HG02759 (cell line): Measurements from ENCODE around the gene TRAPPC2.
"Not testable (repeated sequence)": the region's sequence is repeated elsewhere in the genome, so short reads cannot be mapped to it uniquely, and the experiment has no call there.

Experiments
- ATAC-seq: cut with Tn5 transposase; IDR thresholded peaks from one replicate; pipeline ENCODE4 v1.9.1; 2021; ENCODE audit warnings: mild to moderate bottlenecking, moderate library complexity; ENCODE audit not compliant: unreplicated experiment

TRAPPC2 gene

GRCh38 chrX:13673016-13673415 is 61.4 kb downstream of the TRAPPC2 start:
- ATAC-seq: no peak

GRCh38 chrX:13670197-13670596 is 64.2 kb downstream of the TRAPPC2 start:
- ATAC-seq: no peak

GRCh38 chrX:13669755-13670154 is 64.7 kb downstream of the TRAPPC2 start:
- not testable (repeated sequence) for ATAC-seq

GRCh38 chrX:13669246-13669737 is 65.1 kb downstream of the TRAPPC2 start:
- ATAC-seq: peak; percentile 71

- no peak for ATAC-seq
Observed at GRCh38 chrX:13667919-13668318, 66.5 kb downstream of the TRAPPC2 start.

- no peak for ATAC-seq
Observed at GRCh38 chrX:13666836-13667235, 67.6 kb downstream of the TRAPPC2 start.

GRCh38 chrX:13664020-13664419 is 70.4 kb downstream of the TRAPPC2 start:
- no peak for ATAC-seq

- ATAC-seq: no peak
Observed at GRCh38 chrX:13662355-13662791, 72.0 kb downstream of the TRAPPC2 start.
